IMR-90 (cell line): Measurements from ENCODE around the gene NEURL4. TPM values are rescaled to one million over a fixed set of nuclear protein-coding genes. Genes with fewer than 3 reads are reported as not detected.

Experiments used
- CHD1 ChIP-seq: IDR thresholded peaks from 2 replicates; pipeline ENCODE4 v1.6.1; 2012; ENCODE audit warnings: low read depth, low read length, improper control_type of control experiment
- MAFK ChIP-seq: IDR thresholded peaks from 2 replicates; pipeline ENCODE4 v1.6.1; 2012; ENCODE audit warnings: low read depth, low read length, improper control_type of control experiment
- NFE2L2 ChIP-seq: fragments of 150-350 bp; IDR thresholded peaks from 2 replicates; pipeline ENCODE4 v1.6.1; 2016; ENCODE audit warnings: low read depth, mild to moderate bottlenecking, low read length
- RAD21 ChIP-seq: IDR thresholded peaks from 2 replicates; pipeline ENCODE4 v1.6.1; 2012; ENCODE audit warnings: low read length, improper control_type of control experiment
- SMC3 ChIP-seq: fragments of 150-350 bp; IDR thresholded peaks from 2 replicates; pipeline ENCODE4 v1.6.1; 2016; ENCODE audit warnings: low read depth, mild to moderate bottlenecking, antibody characterized with exemption, low read length, moderate library complexity
- polyA plus RNA-seq, 3 experiments: library from polyadenylated mRNA; depleted of rRNA; stranded (reverse); fragments of >200 nt; gene quantifications; 2 replicates each; pipeline ENCODE4 v1.2.3, GENCODE V29; 2012; ENCODE audit warnings: low replicate concordance in 1 of 3
- total RNA-seq: library from RNA; depleted of rRNA; stranded (reverse); fragments of >200 nt; gene quantifications from 2 replicates; pipeline ENCODE4 v1.2.3, GENCODE V29; 2012
- TF ChIP-seq, protein P1 (sequence below): fragments of 150-350 bp; IDR thresholded peaks from 2 replicates; pipeline ENCODE4 v1.6.1; 2017; ENCODE audit warnings: mild to moderate bottlenecking, antibody characterized with exemption, low read length, low read depth

Gene NEURL4
- total and polyA plus RNA-seq, 2 of the 4 experiments (the other 2 are of a cell fraction) = 8.4 to 23.3 TPM

GRCh38 chr17:7281074-7281952 lies 47.8 kb downstream of the NEURL4 start, which contains the start of gene SLC2A4 (continued):
- TF ChIP-seq SMC3 (no peak), RAD21 (no peak), CHD1 (no peak), MAFK (no peak), NFE2L2 (no peak)
- TF ChIP-seq, protein P1, sequence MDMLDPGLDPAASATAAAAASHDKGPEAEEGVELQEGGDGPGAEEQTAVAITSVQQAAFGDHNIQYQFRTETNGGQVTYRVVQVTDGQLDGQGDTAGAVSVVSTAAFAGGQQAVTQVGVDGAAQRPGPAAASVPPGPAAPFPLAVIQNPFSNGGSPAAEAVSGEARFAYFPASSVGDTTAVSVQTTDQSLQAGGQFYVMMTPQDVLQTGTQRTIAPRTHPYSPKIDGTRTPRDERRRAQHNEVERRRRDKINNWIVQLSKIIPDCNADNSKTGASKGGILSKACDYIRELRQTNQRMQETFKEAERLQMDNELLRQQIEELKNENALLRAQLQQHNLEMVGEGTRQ = no peak; the same call in 1 of the 2 replicates
